CD4-positive, alpha-beta T cell treated with Interleukin-1 beta for 1 hour (primary cell): ENCODE results near the gene MNX1.

Experiments
- DNase-seq, 2 donors: peaks; one replicate each; pipeline ENCODE4 v3.0.0-alpha.2; 2020 to 2022

MNX1 gene

DNA sequence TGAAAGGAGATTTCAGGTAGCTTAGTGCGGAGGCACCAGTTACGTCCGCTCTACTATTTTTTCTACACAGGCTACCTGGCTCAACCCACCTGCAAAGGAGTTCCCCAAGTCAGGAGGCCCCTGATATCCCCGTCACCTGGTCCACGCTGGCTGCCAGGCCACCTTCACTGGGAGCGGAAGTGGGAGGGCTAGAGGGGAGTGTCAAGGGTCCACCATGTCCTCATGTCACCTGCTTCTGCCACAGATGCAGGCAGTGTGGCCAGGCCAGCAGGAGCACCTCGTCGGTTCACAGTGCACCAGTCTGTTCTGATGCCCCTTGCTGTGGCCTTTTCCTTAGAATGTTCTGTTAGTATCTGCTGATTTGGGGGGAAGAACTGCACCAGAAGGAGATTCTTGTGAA is 44.1 kb downstream of the MNX1 start:
- no peak for DNase-seq

- no peak for DNase-seq
These were observed 45.5 kb downstream of the MNX1 start for GRCh38 chr7:156964971-156965370.

DNA sequence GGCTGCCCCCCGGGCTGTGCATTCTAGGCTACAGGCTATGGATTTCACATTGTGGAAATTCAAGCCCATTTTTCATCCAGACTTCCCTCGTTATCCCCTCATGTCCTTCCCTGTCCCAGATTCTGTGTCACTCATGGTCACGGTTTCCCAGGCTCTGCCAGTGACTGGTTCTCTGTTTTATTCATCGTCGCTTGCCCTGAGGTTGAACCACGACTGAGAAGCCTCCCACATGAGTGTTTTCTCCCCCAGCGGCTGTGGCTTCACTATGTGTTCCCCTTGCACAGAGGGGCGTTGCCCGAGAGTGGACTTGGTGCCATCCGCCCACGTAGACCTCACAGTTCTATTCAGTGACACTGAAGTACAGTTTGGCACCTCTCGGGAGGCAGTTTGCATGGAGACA is 47.0 kb downstream of the MNX1 start:
- DNase-seq: no peak

GRCh38 chr7:156962897-156963296 is 47.6 kb downstream of the MNX1 start:
- no peak for DNase-seq

DNA sequence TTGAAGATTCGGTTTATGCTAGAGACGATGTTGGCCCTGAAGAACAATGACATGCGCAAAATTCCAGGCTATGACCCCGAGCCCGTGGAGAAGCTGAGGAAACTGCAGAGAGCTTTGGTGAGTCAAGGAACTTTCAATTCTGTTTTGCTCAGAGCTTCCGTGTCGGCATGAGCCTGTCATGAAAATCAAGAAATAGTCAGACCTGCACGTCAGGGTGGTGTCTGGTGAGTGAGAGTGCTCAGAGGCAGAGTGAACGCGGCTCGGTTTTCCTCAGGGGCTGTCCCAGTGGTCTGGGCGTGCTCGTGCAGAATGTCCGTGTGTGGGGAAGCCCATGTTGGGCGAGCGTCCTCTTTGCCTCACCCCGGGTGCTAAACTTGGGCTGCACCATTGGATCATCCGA is 48.3 kb downstream of the MNX1 start:
- DNase-seq: no peak

GRCh38 chr7:156956727-156957126 is 53.7 kb downstream of the MNX1 start:
- DNase-seq: no peak

DNA sequence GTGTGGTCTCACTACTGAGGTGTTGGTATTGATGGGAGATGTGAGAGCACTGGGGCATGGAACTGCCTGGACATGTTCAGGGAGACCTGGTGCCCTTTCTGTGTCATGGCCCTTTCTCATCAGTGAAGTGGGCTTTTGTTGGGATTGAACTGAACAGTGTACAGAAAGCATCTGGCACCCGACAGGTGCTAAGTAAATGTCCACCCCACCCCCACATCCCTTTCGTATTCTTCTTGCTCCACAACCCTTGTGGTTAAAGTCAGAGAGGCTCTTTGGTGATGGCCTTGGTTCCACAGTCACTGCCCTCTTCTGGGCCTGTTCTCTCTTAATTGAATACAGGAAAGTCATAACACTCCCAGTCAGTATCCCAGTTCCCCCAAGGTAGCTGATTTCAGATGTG is 55.5 kb downstream of the MNX1 start:
- no peak for DNase-seq
